B cell (primary cell): Measurements from ENCODE around the gene P3H4. TPM values are rescaled to one million over a fixed set of nuclear protein-coding genes. Genes with fewer than 3 reads are reported as not detected.
A peak's percentile ranks its signal among the peaks of the same experiment; 100 is the strongest.

Source experiments
- ATAC-seq: fragments of 200-7000 bp; cut with Tn5 transposase; one replicate; pipeline ENCODE4 v1.10.0; 2021; ENCODE audit warnings: low read depth, mild to moderate bottlenecking, moderate number of reproducible peaks, moderate library complexity
- CTCF ChIA-PET: fragments of 350-600 bp; sonication (Branson Sonifier 250); formaldehyde crosslinking; loops from one replicate; lab custom pipeline; 2021; ENCODE audit warnings: antibody characterized with exemption, inconsistent platforms; lab: Charles Lee
- POLR2A ChIA-PET: fragments of 350-600 bp; sonication (Branson Sonifier 250); formaldehyde crosslinking; loops from one replicate; lab custom pipeline; 2021; ENCODE audit warnings: antibody characterized with exemption; lab: Charles Lee
- DNase-seq: peaks from one replicate; pipeline ENCODE4 v3.0.0; 2013
- H2AFZ ChIP-seq: 2 replicates; pipeline ENCODE4 v1.6.1; 2012; ENCODE audit warnings: mild to moderate bottlenecking, low read depth, low read length; ENCODE audit not compliant: insufficient read depth, poor library complexity, severe bottlenecking
- H3K27ac ChIP-seq, 2 donors: 1 replicate in 1 of 2; 2 replicates in 1 of 2; pipeline ENCODE4 v1.5.1; 2012 to 2013; ENCODE audit warnings: low read length in 2 of 2, mild to moderate bottlenecking in 2 of 2, moderate library complexity in 1 of 2
- H3K27me3 ChIP-seq, 4 experiments: fragments of 200-600 bp in 1 of 4; sonication (generic) in 1 of 4; replicated peaks in 1 of 4; 1 replicate in 2 of 4; 2 replicates in 2 of 4; pipeline versions ENCODE4 v1.6.1 to v1.7.0; 2013 to 2016; ENCODE audit warnings: low read length in 3 of 4, mild to moderate bottlenecking in 2 of 4, mixed read lengths in 1 of 4, moderate library complexity in 1 of 4; ENCODE audit not compliant: insufficient read depth in 4 of 4, control insufficient read depth in 3 of 4; ENCODE audit errors: control extremely low read depth in 1 of 4
- H3K36me3 ChIP-seq, 2 experiments: replicated peaks in 1 of 2; 1 replicate in 1 of 2; 2 replicates in 1 of 2; pipeline versions ENCODE4 v1.6.1 to v1.7.1; 2013; ENCODE audit warnings: low read length in 1 of 2; ENCODE audit not compliant: insufficient read depth in 2 of 2, control insufficient read depth in 1 of 2; ENCODE audit errors: control extremely low read depth in 1 of 2, extremely low read depth in 1 of 2
- H3K4me1 ChIP-seq, 2 donors: fragments of 200-600 bp in 1 of 2; sonication (generic) in 1 of 2; 1 replicate in 1 of 2; 2 replicates in 1 of 2; pipeline versions ENCODE4 v1.5.1 to v1.6.1; 2013 to 2017; ENCODE audit warnings: low read length in 2 of 2; ENCODE audit not compliant: control insufficient read depth in 2 of 2, insufficient read depth in 2 of 2
- H3K4me2 ChIP-seq: replicated peaks from 2 replicates; pipeline ENCODE3; 2012; ENCODE audit warnings: mild to moderate bottlenecking, low read depth, low read length; ENCODE audit not compliant: poor library complexity, severe bottlenecking
- H3K4me3 ChIP-seq, 5 experiments: fragments of 200-600 bp in 1 of 5; sonication (generic) in 1 of 5; 1 replicate in 3 of 5; 2 replicates in 2 of 5; pipeline versions ENCODE4 v1.5.1 to v1.7.0; 2011 to 2016; ENCODE audit warnings: low read length in 4 of 5, mild to moderate bottlenecking in 4 of 5, low read depth in 2 of 5, control low read depth in 1 of 5, moderate library complexity in 1 of 5; ENCODE audit not compliant: insufficient read depth in 1 of 5; ENCODE audit errors: control extremely low read depth in 1 of 5, extremely low read depth in 1 of 5
- H3K79me2 ChIP-seq: fragments of 200-600 bp; sonication (generic); one replicate; pipeline ENCODE4 v1.6.0; 2016; ENCODE audit warnings: low read length; ENCODE audit not compliant: control insufficient read depth, insufficient read depth
- H3K9ac ChIP-seq: fragments of 200-600 bp; sonication (generic); 2 replicates; pipeline ENCODE4 v1.6.1; 2017; ENCODE audit warnings: mild to moderate bottlenecking, low read length, moderate library complexity
- H3K9me3 ChIP-seq, 3 donors: one replicate each; pipeline versions ENCODE4 v1.6.1 to v1.7.1; 2013; ENCODE audit warnings: low read length in 2 of 3; ENCODE audit not compliant: control insufficient read depth in 2 of 3, insufficient read depth in 1 of 3; ENCODE audit errors: control extremely low read depth in 1 of 3
- H4K20me1 ChIP-seq: 2 replicates; pipeline ENCODE4 v1.6.0; 2012; ENCODE audit warnings: mild to moderate bottlenecking, low read length; ENCODE audit not compliant: insufficient read depth, control insufficient read depth, poor library complexity, severe bottlenecking
- H3K27ac Mint-ChIP-seq: one replicate; pipeline ENCODE4 v1.8.0; 2021; ENCODE audit warnings: mixed read lengths
- H3K27me3 Mint-ChIP-seq: one replicate; pipeline ENCODE4 v1.8.0; 2021; ENCODE audit warnings: mixed read lengths
- H3K4me1 Mint-ChIP-seq: one replicate; pipeline ENCODE4 v1.8.0; 2021; ENCODE audit warnings: mixed read lengths
- H3K4me3 Mint-ChIP-seq: one replicate; pipeline ENCODE4 v1.8.0; 2021; ENCODE audit warnings: mixed read lengths
- H3K9me3 Mint-ChIP-seq: one replicate; pipeline ENCODE4 v1.8.0; 2022; ENCODE audit warnings: mixed read lengths; ENCODE audit not compliant: insufficient read depth
- CTCF ChIP-seq: fragments of 200-600 bp; IDR thresholded peaks from one replicate; pipeline ENCODE4 v1.8.0; 2022; ENCODE audit warnings: antibody characterized with exemption, mild to moderate bottlenecking
- EZH2 ChIP-seq: IDR thresholded peaks from 2 replicates; pipeline ENCODE4 v1.6.1; 2012; ENCODE audit warnings: borderline replicate concordance, low read depth, mild to moderate bottlenecking, moderate library complexity, low read length; ENCODE audit not compliant: insufficient read depth, poor library complexity, severe bottlenecking
- WGBS: methylation state at CpG from one replicate; pipeline ENCODE4 v1.1.5; 2013; ENCODE audit warnings: missing lambda C conversion rate; ENCODE audit not compliant: insufficient coverage; 5-methylcytosine and 5-hydroxymethylcytosine counted together
- intact Hi-C: fragments of 100-400 bp; cut with micrococcal nuclease; formaldehyde crosslinking; loops from one replicate; pipeline ENCODE4 v1.10.0; 2022
- polyA plus RNA-seq: library from polyadenylated mRNA; depleted of rRNA; stranded (reverse); fragments of >200 nt; gene quantifications from 2 replicates; pipeline ENCODE4 v1.2.3, GENCODE V29; 2012
- total RNA-seq, 2 donors: library from RNA; stranded (reverse); fragments of 120-200 nt in 1 of 2; gene quantifications; 1 replicate in 1 of 2; 2 replicates in 1 of 2; pipeline versions ENCODE4 v1.2.3 to v1.2.4, GENCODE V29; 2013 to 2022

The P3H4 gene
- total and polyA plus RNA-seq, 2 donors (not counting 1 experiment from before 2014, with no cell fraction given), result 1.3 to 2.8 TPM

GRCh38 chr17:41772586-41773189 is 39.1 kb downstream of the P3H4 start:
- CTCF ChIA-PET, result interaction anchor here (1.7 kb wide), 1 partner anchor 13 kb away, joined by 6 read pairs; no protein-coding TSS in a partner anchor
- H3K4me3 ChIP-seq, result no peak overlapping the region
- POLR2A ChIA-PET, result no interaction called here
- H4K20me1 ChIP-seq, result peaks cover 41% of the 10 kb centered on the region
- TF ChIP-seq CTCF (no peak), EZH2 (no peak)
- no peak for ATAC-seq
- intact Hi-C loops, result no loop called here
- 95% methylated on average over 17 of the region's 19 CpGs for WGBS
- no peak overlapping the region for H3K4me3 Mint-ChIP-seq
- H3K27me3 ChIP-seq, result no peaks in the 10 kb centered on the region
- H3K4me1 ChIP-seq, result peaks cover 7 to 36% of the 10 kb centered on the region in 2 donors
- peak overlapping the region; percentile 53 for H3K27ac Mint-ChIP-seq
- H3K79me2 ChIP-seq, result peaks cover 56% of the 10 kb centered on the region
- H3K9me3 ChIP-seq, result no peaks in the 10 kb centered on the region
- H3K27ac ChIP-seq, result no peak overlapping the region
- peaks cover 17% of the 10 kb centered on the region for H3K4me1 Mint-ChIP-seq
- H3K27me3 Mint-ChIP-seq, result no peaks in the 10 kb centered on the region
- H3K9me3 Mint-ChIP-seq, result no peaks in the 10 kb centered on the region
- no peak overlapping the region for H3K9ac ChIP-seq
- H3K36me3 ChIP-seq, result peaks cover 0 to 66% of the 10 kb centered on the region in 2 experiments
- peak overlapping the region; percentile 50 for H3K4me2 ChIP-seq
- no peak for DNase-seq
- no peak overlapping the region for H2AFZ ChIP-seq

GRCh38 chr17:41772218-41772585 is 39.5 kb downstream of the P3H4 start:
- CTCF ChIA-PET, result no interaction called here
- POLR2A ChIA-PET, result no interaction called here
- peak overlapping the region; percentile 42 for H2AFZ ChIP-seq
- peak overlapping the region; percentile 50 for H3K4me2 ChIP-seq
- no peak overlapping the region for H3K4me3 ChIP-seq
- H3K27me3 ChIP-seq, result no peaks in the 10 kb centered on the region
- H3K36me3 ChIP-seq, result peaks cover 0 to 68% of the 10 kb centered on the region in 2 experiments
- peaks cover 7 to 34% of the 10 kb centered on the region in 2 donors for H3K4me1 ChIP-seq
- Mint-ChIP-seq H3K4me1 (peaks cover 17% of the 10 kb centered on the region), H3K27ac (peak overlapping the region; percentile 53), H3K4me3 (no peak overlapping the region), H3K27me3 (no peaks in the 10 kb centered on the region), H3K9me3 (no peaks in the 10 kb centered on the region)
- no peak for ATAC-seq
- TF ChIP-seq EZH2 (no peak), CTCF (no peak)
- peaks cover 41% of the 10 kb centered on the region for H4K20me1 ChIP-seq
- H3K9ac ChIP-seq, result no peak overlapping the region
- DNase-seq, result no peak
- intact Hi-C loops, result no loop called here
- WGBS, result 98% methylated on average over 4 of the region's 4 CpGs
- H3K27ac ChIP-seq, result peak overlapping the region in 1 of 2 donors; percentile 30
- no peaks in the 10 kb centered on the region for H3K9me3 ChIP-seq
- peaks cover 51% of the 10 kb centered on the region for H3K79me2 ChIP-seq
